HG03175 (cell line): Measurements from ENCODE around the gene FGF2.
"Not testable (repeated sequence)": the region's sequence is repeated elsewhere in the genome, so short reads cannot be mapped to it uniquely, and the experiment has no call there.

Experiments
- ATAC-seq: cut with Tn5 transposase; IDR thresholded peaks from one replicate; pipeline ENCODE4 v1.9.1; 2021; ENCODE audit warnings: mild to moderate bottlenecking, moderate library complexity; ENCODE audit not compliant: unreplicated experiment

The FGF2 gene

GRCh38 chr4:122921971-122922876, 95.6 kb downstream of the FGF2 start, which contains the start of gene NUDT6:
NUDT6 (minus strand) TSS chr4:122922597; CDS start chr4:122922572, 25 bp downstream.
- peak; percentile 63 for ATAC-seq

- peak; percentile 96 for ATAC-seq
Measured at GRCh38 chr4:122922877-122923511, 96.4 kb downstream of the FGF2 start.

GRCh38 chr4:122928930-122929329, 102.3 kb downstream of the FGF2 start:
- ATAC-seq, result no peak

- ATAC-seq, result no peak
Measured at GRCh38 chr4:122930862-122931261, 104.2 kb downstream of the FGF2 start.

- ATAC-seq, result no peak
Measured at GRCh38 chr4:122932763-122933162, 106.1 kb downstream of the FGF2 start.

- not testable (repeated sequence) for ATAC-seq
Measured at GRCh38 chr4:122945136-122945535, 118.5 kb downstream of the FGF2 start.

- no peak for ATAC-seq
Measured at GRCh38 chr4:122946142-122946541, 119.5 kb downstream of the FGF2 start.
